SK-N-MC (cell line): ENCODE measurements around the gene SLC25A10.

Experiments
- DNase-seq: peaks from one replicate; pipeline ENCODE4 v3.0.0-alpha.2; 2011; ENCODE audit warnings: low read depth, low spot score
- H3K27ac ChIP-seq: fragments of 200-600 bp; sonication (generic); 2 replicates; pipeline ENCODE4 v1.5.1; 2016; ENCODE audit warnings: mixed run types
- H3K36me3 ChIP-seq: fragments of 200-600 bp; sonication (generic); 2 replicates; pipeline ENCODE4 v1.6.1; 2017; ENCODE audit warnings: antibody characterized with exemption, low read length, mixed read lengths; ENCODE audit not compliant: insufficient read depth
- H3K4me3 ChIP-seq: fragments of 200-600 bp; sonication (generic); 2 replicates; pipeline ENCODE4 v1.5.1; 2016
- H3K9ac ChIP-seq: fragments of 200-600 bp; sonication (generic); 2 replicates; pipeline ENCODE4 v1.8.0; 2017; ENCODE audit warnings: mixed run types, mixed read lengths; ENCODE audit not compliant: insufficient read length
- H3K9me3 ChIP-seq: fragments of 200-600 bp; sonication (generic); 2 replicates; pipeline ENCODE4 v1.6.1; 2017; ENCODE audit warnings: low read depth, mild to moderate bottlenecking, antibody characterized with exemption, low read length, moderate library complexity, mixed read lengths
- EZH2 ChIP-seq: fragments of 200-600 bp; sonication (generic); IDR thresholded peaks from one replicate; pipeline ENCODE4 v1.6.1; 2017; ENCODE audit warnings: antibody characterized with exemption
- FOXP2 ChIP-seq: optimal IDR thresholded peaks from 2 replicates; pipeline ENCODE3; 2011; ENCODE audit warnings: mild to moderate bottlenecking, moderate library complexity; ENCODE audit not compliant: insufficient read depth; ENCODE audit errors: extremely low read length, control extremely low read depth
- POLR2AphosphoS5 ChIP-seq: IDR thresholded peaks from 2 replicates; pipeline ENCODE4 v1.6.1; 2012; ENCODE audit warnings: mild to moderate bottlenecking, low read depth, low read length, borderline replicate concordance

The SLC25A10 gene

GRCh38 chr17:81707725-81708646 is 4.1 kb upstream of the SLC25A10 start:
- no peaks in the 10 kb centered on the region for H3K9me3 ChIP-seq
- DNase-seq = no peak
- TF ChIP-seq FOXP2 (no peak), POLR2AphosphoS5 (no peak), EZH2 (no peak)
- H3K27ac ChIP-seq = 0 out of 2 replicates have a peak overlapping the region, but pooled peaks have one; percentile 31
- H3K4me3 ChIP-seq = no peak overlapping the region
- H3K36me3 ChIP-seq = peaks cover 39% of the 10 kb centered on the region
- H3K9ac ChIP-seq = no peak overlapping the region

- no peaks in the 10 kb centered on the region for H3K9me3 ChIP-seq
- no peak for DNase-seq
- peak overlapping the region; percentile 31; the same call in 1 of the 2 replicates for H3K27ac ChIP-seq
- no peak overlapping the region for H3K9ac ChIP-seq
- no peak overlapping the region for H3K4me3 ChIP-seq
- H3K36me3 ChIP-seq = peaks cover 39% of the 10 kb centered on the region
- TF ChIP-seq POLR2AphosphoS5 = peak; percentile 19; the same call in 1 of the 2 replicates
- no peak for TF ChIP-seq FOXP2
These were observed 3.3 kb upstream of the SLC25A10 start for GRCh38 chr17:81708739-81709185.

- TF ChIP-seq POLR2AphosphoS5 (no peak; the same call in 1 of the 2 replicates), EZH2 (no peak), FOXP2 (no peak)
- no peak overlapping the region for H3K27ac ChIP-seq
- no peak for DNase-seq
- H3K9me3 ChIP-seq = no peaks in the 10 kb centered on the region
- H3K9ac ChIP-seq = no peak overlapping the region
- peak overlapping the region; percentile 89; the same call in 1 of the 2 replicates for H3K4me3 ChIP-seq
- H3K36me3 ChIP-seq = peaks cover 25% of the 10 kb centered on the region
These were observed 1.4 kb upstream of the SLC25A10 start for GRCh38 chr17:81710514-81711308.

GRCh38 chr17:81712468-81713003 is 452 bp downstream of the SLC25A10 start:
- Histone ChIP-seq H3K9me3 (no peaks in the 10 kb centered on the region), H3K9ac (peak overlapping the region; percentile 90), H3K4me3 (peak overlapping the region; percentile 89), H3K36me3 (peaks cover 7% of the 10 kb centered on the region; the same call in 1 of the 2 replicates), H3K27ac (no peak overlapping the region; the same call in 1 of the 2 replicates)
- TF ChIP-seq EZH2 (no peak), POLR2AphosphoS5 (no peak; the same call in 1 of the 2 replicates), FOXP2 (no peak)
- DNase-seq = no peak

GRCh38 chr17:81713004-81713555 is 996 bp downstream of the SLC25A10 start:
- Histone ChIP-seq H3K9me3 (no peaks in the 10 kb centered on the region), H3K4me3 (peak overlapping the region; percentile 89), H3K9ac (peak overlapping the region; percentile 90), H3K27ac (no peak overlapping the region), H3K36me3 (peaks cover 1% of the 10 kb centered on the region; the same call in 1 of the 2 replicates)
- no peak for DNase-seq
- TF ChIP-seq POLR2AphosphoS5 (no peak), EZH2 (no peak), FOXP2 (no peak)

- no peak for TF ChIP-seq EZH2
- TF ChIP-seq FOXP2 = no peak
- TF ChIP-seq POLR2AphosphoS5 = no peak
- no peak overlapping the region for H3K27ac ChIP-seq
- no peaks in the 10 kb centered on the region for H3K9me3 ChIP-seq
- no peaks in the 10 kb centered on the region; the same call in 1 of the 2 replicates for H3K36me3 ChIP-seq
- DNase-seq = no peak
- peak overlapping the region; percentile 90 for H3K9ac ChIP-seq
- peak overlapping the region; percentile 89 for H3K4me3 ChIP-seq
These were observed 1.7 kb downstream of the SLC25A10 start for GRCh38 chr17:81713556-81714411.

GRCh38 chr17:81714412-81715106 is 2.5 kb downstream of the SLC25A10 start:
- no peaks in the 10 kb centered on the region; the same call in 1 of the 2 replicates for H3K36me3 ChIP-seq
- no peak overlapping the region for H3K27ac ChIP-seq
- no peak for DNase-seq
- TF ChIP-seq EZH2 (no peak), FOXP2 (no peak)
- no peak overlapping the region for H3K9ac ChIP-seq
- no peak overlapping the region for H3K4me3 ChIP-seq
- H3K9me3 ChIP-seq = no peaks in the 10 kb centered on the region
